ENCODE data around the gene CPNE5. TPM values are rescaled to one million over a fixed set of nuclear protein-coding genes. Genes with fewer than 3 reads are reported as not detected.
A peak's percentile ranks its signal among the peaks of the same experiment; 100 is the strongest.

Gene CPNE5
- total RNA-seq, 1 donor from 2014 or later = 59.1 TPM

GRCh38 chr6:36698196-36698595 lies 141.0 kb downstream of the CPNE5 start:
- Mint-ChIP-seq H3K4me1 (peaks cover 45% of the 10 kb centered on the region), H3K27me3 (no peaks in the 10 kb centered on the region), H3K27ac (no peak overlapping the region), H3K4me3 (no peak overlapping the region), H3K9me3 (peaks cover 3% of the 10 kb centered on the region), H3K36me3 (ENCODE audit: low read depth) (no peaks in the 10 kb centered on the region)
- CTCF ChIA-PET = interaction anchor here (2.1 kb wide), 1 partner anchor 61 kb away, joined by 6 read pairs; no protein-coding TSS in a partner anchor
- no peak for TF ChIP-seq CTCF (IDR thresholded peaks at IDR 0.05)
- no peak for DNase-seq
- intact Hi-C loops (cut with micrococcal nuclease) = no loop called here
- POLR2A ChIA-PET = interaction anchor here (0.8 kb wide), 1 partner anchor 55 kb away, joined by 4 read pairs; no protein-coding TSS in a partner anchor
- no peak for ATAC-seq (ENCODE audit: low read depth)

DNA sequence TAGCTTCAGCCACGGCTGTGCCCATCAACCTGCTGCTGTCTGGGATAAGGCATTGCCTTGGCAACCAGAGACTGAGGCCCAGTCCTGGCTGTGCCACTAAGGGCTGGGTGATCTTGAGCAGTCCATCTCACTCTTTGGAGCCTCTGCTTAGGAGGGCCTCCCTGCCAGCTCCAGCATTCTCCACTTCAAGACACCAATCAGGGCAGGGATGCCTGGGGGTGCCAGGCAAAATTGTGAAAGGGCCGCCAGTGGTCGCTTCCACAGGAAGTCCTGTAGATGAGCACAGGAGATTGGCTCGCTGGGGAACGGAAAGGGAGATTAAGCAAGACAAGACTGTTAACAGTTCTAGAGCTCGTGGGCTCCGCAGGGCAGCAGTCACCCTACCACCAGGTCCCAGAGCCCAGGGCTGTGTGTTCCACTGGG lies 141.8 kb downstream of the CPNE5 start, which contains the start of gene RAB44:
Gene RAB44, plus strand, starts transcription at position 346 of the 423 bp plus-strand sequence. CDS start 6,410 bp downstream, outside the sequence.
- ATAC-seq (ENCODE audit: low read depth) (no peak), DNase-seq (no peak)
- Mint-ChIP-seq H3K9me3 (peaks cover 3% of the 10 kb centered on the region), H3K27me3 (no peaks in the 10 kb centered on the region), H3K27ac (no peak within 1 kb of the TSS), H3K4me1 (peaks cover 52% of the 10 kb centered on the region), H3K4me3 (no peak within 1 kb of the TSS), H3K36me3 (ENCODE audit: low read depth) (no peaks in the 10 kb centered on the region)
- intact Hi-C loops (cut with micrococcal nuclease) = no loop called here
- TF ChIP-seq CTCF (IDR thresholded peaks at IDR 0.05) = no peak
- ChIA-PET CTCF (interaction anchor here (2.1 kb wide), 1 partner anchor 62 kb away, joined by 6 read pairs; no protein-coding TSS in a partner anchor), POLR2A (interaction anchor here (0.8 to 1.7 kb wide), 2 partner anchors 15 to 55 kb away, joined by 4 read pairs; no protein-coding TSS in a partner anchor)

GRCh38 chr6:36695414-36695813 lies 143.8 kb downstream of the CPNE5 start:
- CTCF ChIA-PET = interaction anchor here (1.0 kb wide), 1 partner anchor 64 kb away, joined by 3 read pairs; no protein-coding TSS in a partner anchor
- Mint-ChIP-seq H3K27me3 (no peaks in the 10 kb centered on the region), H3K9me3 (peaks cover 3% of the 10 kb centered on the region), H3K4me3 (no peak overlapping the region), H3K4me1 (peaks cover 61% of the 10 kb centered on the region), H3K27ac (peak overlapping the region; percentile 67), H3K36me3 (ENCODE audit: low read depth) (no peaks in the 10 kb centered on the region)
- POLR2A ChIA-PET = interaction anchor here (0.6 to 8.1 kb wide), 2 partner anchors 14 to 102 kb away, joined by 5 to 88 read pairs; partner anchors contain the start of gene CDKN1A
- ATAC-seq (ENCODE audit: low read depth) (no peak), DNase-seq (no peak)
- intact Hi-C loops (cut with micrococcal nuclease) = no loop called here
- TF ChIP-seq CTCF (IDR thresholded peaks at IDR 0.05) = no peak

GRCh38 chr6:36694616-36695015 lies 144.6 kb downstream of the CPNE5 start:
- peaks cover 68% of the 10 kb centered on the region for H3K4me1 Mint-ChIP-seq
- CTCF ChIA-PET = interaction anchor here (0.6 to 1.0 kb wide), 2 partner anchors 65 to 112 kb away, joined by 3 read pairs; no protein-coding TSS in a partner anchor
- POLR2A ChIA-PET = interaction anchor here (8.1 kb wide), 1 partner anchor 14 kb away, joined by 88 read pairs; the partner anchor contains the start of gene CDKN1A
- TF ChIP-seq CTCF (IDR thresholded peaks at IDR 0.05) = no peak
- peaks cover 3% of the 10 kb centered on the region for H3K9me3 Mint-ChIP-seq
- intact Hi-C loops (cut with micrococcal nuclease) = no loop called here
- DNase-seq (no peak), ATAC-seq (ENCODE audit: low read depth) (no peak)
- no peak overlapping the region for H3K4me3 Mint-ChIP-seq
- no peaks in the 10 kb centered on the region for H3K27me3 Mint-ChIP-seq
- peak overlapping the region; percentile 67 for H3K27ac Mint-ChIP-seq
- peaks cover under 1% of the 10 kb centered on the region for H3K36me3 Mint-ChIP-seq (ENCODE audit: low read depth)

Measured in activated B cell treated with CpG ODN at 0.5 μM for 24 hours (primary cell).